HEK293T (cell line): ENCODE measurements around the gene MYO5B.

Experiments used
- FOXA1 ChIP-seq: fragments of 450-650 bp; IDR thresholded peaks from 2 replicates; pipeline ENCODE4 v1.6.1; 2016; ENCODE audit warnings: mild to moderate bottlenecking
- FOXK2 ChIP-seq: fragments of 450-650 bp; IDR thresholded peaks from 2 replicates; pipeline ENCODE4 v1.6.1; 2016; ENCODE audit warnings: mild to moderate bottlenecking
- L3MBTL2 ChIP-seq: fragments of 450-650 bp; conservative IDR thresholded peaks from 2 replicates; pipeline ENCODE4 v1.6.1; 2016; ENCODE audit warnings: mild to moderate bottlenecking
- LEF1 ChIP-seq: fragments of 450-650 bp; IDR thresholded peaks from 2 replicates; pipeline ENCODE4 v1.6.1; 2017; ENCODE audit warnings: mild to moderate bottlenecking, borderline replicate concordance
- NFRKB ChIP-seq: fragments of 450-650 bp; IDR thresholded peaks from 2 replicates; pipeline ENCODE4 v1.6.1; 2016; ENCODE audit warnings: mild to moderate bottlenecking, moderate library complexity
- SP1 ChIP-seq: fragments of 450-650 bp; IDR thresholded peaks from 2 replicates; pipeline ENCODE4 v1.6.1; 2017
- SUZ12 ChIP-seq: fragments of 450-650 bp; IDR thresholded peaks from 2 replicates; pipeline ENCODE4 v1.6.1; 2016; ENCODE audit warnings: mild to moderate bottlenecking
- TARDBP ChIP-seq: fragments of 450-650 bp; IDR thresholded peaks from 2 replicates; pipeline ENCODE4 v1.6.1; 2016

- TF ChIP-seq SP1 (no peak), FOXA1 (no peak), TARDBP (no peak), FOXK2 (no peak), L3MBTL2 (no peak), SUZ12 (no peak), NFRKB (no peak), LEF1 (no peak)
These were observed 8.6 kb downstream of the MYO5B start for GRCh38 chr18:50186385-50186784.
